ENCODE data around the gene MDFIC. TPM values are rescaled to one million over a fixed set of nuclear protein-coding genes. Genes with fewer than 3 reads are reported as not detected.

Gene MDFIC
- total and polyA plus RNA-seq, 2 experiments from 2014 or later, result 3.0 to 5.2 TPM

GRCh38 chr7:114979388-114979787, 57.5 kb downstream of the MDFIC start:
- Histone ChIP-seq H3K4me2 (no peak overlapping the region), H3K4me3 (no peak overlapping the region), H3K36me3 (ENCODE audit: insufficient read depth) (no peaks in the 10 kb centered on the region), H3K27ac (ENCODE audit: low read depth) (0 out of 2 replicates have a peak overlapping the region, but pooled peaks have one; percentile 11), H2AFZ (no peak overlapping the region), H3K27me3 (ENCODE audit: insufficient read depth) (no peaks in the 10 kb centered on the region), H4K20me1 (replicated peaks; ENCODE audit: insufficient read depth) (no peaks in the 10 kb centered on the region), H3K4me1 (ENCODE audit: insufficient read depth) (peaks cover 15% of the 10 kb centered on the region), H3K9me2 (ENCODE audit: insufficient read depth) (no peaks in the 10 kb centered on the region), H3F3A (replicated peaks; ENCODE audit: low read depth) (no peaks in the 10 kb centered on the region), H3K79me2 (replicated peaks; ENCODE audit: insufficient read depth) (no peaks in the 10 kb centered on the region)
- Mint-ChIP-seq H3K27ac (no peak overlapping the region), H3K27me3 (ENCODE audit: insufficient read depth, low read depth, poor library complexity) (no peaks in the 10 kb centered on the region), H3K36me3 (ENCODE audit: low read depth) (no peaks in the 10 kb centered on the region), H3K4me3 (no peak overlapping the region), H3K4me1 (peaks cover 29% of the 10 kb centered on the region), H3K9me3 (no peaks in the 10 kb centered on the region)
- DNase-seq (ENCODE audit: low spot score) (peak; percentile 14), ATAC-seq (peak; percentile 59)
- TF ChIP-seq POLR2AphosphoS5 (IDR thresholded peaks at IDR 0.05; ENCODE audit: low read depth) (no peak), CREB1 (CRISPR knock-in tag; IDR thresholded peaks at IDR 0.05; ENCODE audit: low read depth) (no peak), REST (IDR thresholded peaks at IDR 0.05; ENCODE audit: unreplicated experiment) (no peak), ZNF114 (CRISPR knock-in tag; IDR thresholded peaks at IDR 0.05) (no peak), ZNF462 (CRISPR knock-in tag; IDR thresholded peaks at IDR 0.05) (no peak), CTCF (conservative IDR thresholded peaks at IDR 0.05; ENCODE audit: low read depth in 2 of 2) (no peak), ZNF331 (CRISPR knock-in tag; IDR thresholded peaks at IDR 0.05; ENCODE audit: low read depth) (no peak), EZH2phosphoT487 (IDR thresholded peaks at IDR 0.05; ENCODE audit: unreplicated experiment) (no peak), ETS1 (IDR thresholded peaks at IDR 0.05) (no peak), NANOG (IDR thresholded peaks at IDR 0.05; ENCODE audit: borderline replicate concordance) (no peak), EZH2 (IDR thresholded peaks at IDR 0.05; ENCODE audit: low read depth, unreplicated experiment) (no peak), STAT1 (IDR thresholded peaks at IDR 0.05; ENCODE audit: unreplicated experiment) (no peak), JUNB (IDR thresholded peaks at IDR 0.05; ENCODE audit: unreplicated experiment) (no peak)
